ENCODE measurements around the gene PDILT.
"Not testable (repeated sequence)": the region's sequence is repeated elsewhere in the genome, so short reads cannot be mapped to it uniquely, and the experiment has no call there.

Gene PDILT

DNA sequence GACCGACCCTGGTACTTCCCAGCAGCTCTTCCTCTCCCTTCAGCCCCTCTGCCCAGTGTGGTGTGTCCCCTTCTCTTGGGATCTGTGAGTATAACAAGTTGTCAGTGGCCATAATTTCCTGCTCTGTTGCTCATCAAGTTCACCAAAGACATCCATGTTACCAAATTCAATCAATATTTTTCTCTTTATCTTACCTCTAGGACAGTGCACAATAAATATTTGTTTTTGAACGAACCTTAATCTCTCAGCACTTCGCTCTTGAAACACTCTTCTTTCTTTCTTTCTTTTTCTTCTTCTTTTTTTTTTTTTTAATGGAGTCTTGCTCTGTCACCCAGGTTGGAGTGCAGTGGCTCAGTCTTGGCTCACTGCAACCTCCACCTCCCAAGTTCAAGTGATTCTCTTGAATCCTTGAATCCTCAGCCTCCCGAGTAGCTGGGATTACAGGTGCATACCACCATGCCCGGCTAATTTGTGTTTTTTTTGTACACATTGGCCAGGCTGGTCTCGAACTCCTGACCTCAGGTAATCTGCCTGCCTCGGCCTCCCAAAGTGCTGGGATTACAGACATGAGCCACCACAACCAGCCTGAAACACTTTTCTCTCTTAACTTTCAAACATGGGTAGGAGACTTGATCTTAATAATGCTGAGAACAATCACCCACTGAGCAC, 49.3 kb downstream of the PDILT start:
- no peak for DNase-seq

DNA sequence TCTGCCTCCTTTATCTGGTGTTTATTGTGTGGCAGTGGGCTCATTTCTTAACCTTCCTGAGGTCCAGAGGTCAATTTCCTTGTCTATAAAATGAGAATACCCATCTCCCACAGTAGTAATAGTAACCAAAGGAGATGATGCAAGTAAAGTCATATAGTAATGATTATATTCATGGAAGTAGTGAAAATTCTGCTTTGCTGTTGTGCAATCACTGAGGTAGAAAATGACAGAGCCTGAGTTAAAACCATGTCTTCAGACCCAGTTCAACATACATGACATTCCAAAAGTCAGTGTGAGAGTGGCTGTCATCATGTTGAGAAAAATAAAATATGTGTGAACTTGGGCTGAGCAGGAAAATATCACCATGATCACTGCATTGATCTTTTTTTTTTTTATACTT, 51.2 kb downstream of the PDILT start:
- DNase-seq: no peak

DNA sequence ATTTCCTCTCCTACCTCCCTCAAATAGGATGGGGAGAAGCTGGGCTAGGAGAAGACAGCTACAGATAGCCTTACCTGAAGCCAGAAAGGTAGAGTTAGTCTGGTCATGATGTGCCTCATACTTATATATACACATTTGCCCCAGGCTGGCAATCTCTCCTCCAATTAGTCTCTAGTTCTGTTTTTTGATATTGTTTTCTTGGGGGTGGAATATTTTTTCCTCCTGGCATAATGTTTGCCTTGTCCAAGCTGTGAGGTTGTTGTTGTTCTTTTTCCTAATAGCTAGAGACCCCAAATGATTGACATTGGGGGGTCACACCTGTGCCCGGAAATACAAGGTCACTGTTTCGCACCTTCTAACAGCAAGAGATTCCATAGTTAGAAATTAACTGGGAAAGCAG, 51.9 kb downstream of the PDILT start, which contains the start of gene UMOD:
TSS of gene UMOD (minus strand) at position 101 of the 400 bp plus-strand sequence. CDS start 1,978 bp downstream, outside the sequence.
- DNase-seq: no peak

DNA sequence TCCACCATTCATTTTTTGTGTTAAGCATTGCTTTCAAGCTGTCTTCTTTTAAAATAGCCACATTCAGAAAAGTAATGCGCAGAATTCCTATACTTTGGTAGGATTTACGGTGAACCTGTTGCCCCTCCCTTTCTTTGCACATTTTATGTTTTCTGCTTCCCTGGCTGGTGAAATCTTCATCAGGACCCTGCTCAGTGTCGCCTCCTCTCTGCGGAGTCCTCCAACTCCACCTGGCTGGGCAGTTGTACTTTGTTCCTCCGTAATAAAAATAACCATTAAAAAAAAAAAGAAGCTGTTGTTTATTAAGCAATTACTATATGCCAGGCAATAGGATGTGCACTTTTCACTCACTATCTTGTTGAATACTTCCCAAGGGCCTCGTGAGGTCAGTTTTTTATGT, 54.9 kb downstream of the PDILT start:
- no peak for DNase-seq

DNA sequence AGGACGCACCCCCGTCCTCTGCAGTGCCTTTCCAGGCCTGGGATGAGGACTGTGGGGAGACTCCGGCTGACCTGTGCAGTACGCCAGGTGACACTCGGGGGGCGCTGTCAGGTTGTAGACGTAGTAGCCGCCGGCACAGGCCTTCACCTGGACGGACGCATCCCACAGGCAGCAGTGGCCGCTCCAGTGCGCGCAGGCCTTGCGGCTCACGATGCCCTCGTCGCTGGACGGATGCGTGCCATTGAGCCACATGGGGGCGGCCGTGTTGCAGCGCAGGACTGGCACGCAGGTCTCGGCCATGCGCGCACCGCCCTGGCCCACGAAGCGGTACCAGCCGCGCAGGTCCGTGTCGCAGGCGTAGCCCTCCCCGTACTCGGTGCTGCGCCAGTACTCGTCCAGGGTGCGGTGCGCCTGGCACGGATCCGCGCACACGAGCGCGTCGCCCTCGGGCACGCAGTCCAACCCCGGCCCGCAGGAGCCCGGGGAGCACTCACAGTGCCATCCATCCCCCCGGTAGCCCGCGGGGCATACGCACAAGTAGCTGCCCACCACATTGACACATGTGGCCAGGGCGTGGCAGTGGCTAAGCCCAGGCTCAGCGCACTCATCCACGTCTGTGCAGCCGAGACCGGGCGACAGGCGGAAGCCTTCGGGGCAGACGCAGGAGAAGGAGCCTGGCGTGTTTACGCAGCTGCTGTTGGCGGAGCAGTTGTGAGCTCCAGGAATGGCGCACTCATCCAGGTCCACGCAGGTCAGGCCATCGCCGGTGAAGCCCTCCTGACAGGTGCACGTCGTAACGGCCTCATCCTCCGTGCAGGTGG, 56.0 kb downstream of the PDILT start:
- DNase-seq: no peak

DNA sequence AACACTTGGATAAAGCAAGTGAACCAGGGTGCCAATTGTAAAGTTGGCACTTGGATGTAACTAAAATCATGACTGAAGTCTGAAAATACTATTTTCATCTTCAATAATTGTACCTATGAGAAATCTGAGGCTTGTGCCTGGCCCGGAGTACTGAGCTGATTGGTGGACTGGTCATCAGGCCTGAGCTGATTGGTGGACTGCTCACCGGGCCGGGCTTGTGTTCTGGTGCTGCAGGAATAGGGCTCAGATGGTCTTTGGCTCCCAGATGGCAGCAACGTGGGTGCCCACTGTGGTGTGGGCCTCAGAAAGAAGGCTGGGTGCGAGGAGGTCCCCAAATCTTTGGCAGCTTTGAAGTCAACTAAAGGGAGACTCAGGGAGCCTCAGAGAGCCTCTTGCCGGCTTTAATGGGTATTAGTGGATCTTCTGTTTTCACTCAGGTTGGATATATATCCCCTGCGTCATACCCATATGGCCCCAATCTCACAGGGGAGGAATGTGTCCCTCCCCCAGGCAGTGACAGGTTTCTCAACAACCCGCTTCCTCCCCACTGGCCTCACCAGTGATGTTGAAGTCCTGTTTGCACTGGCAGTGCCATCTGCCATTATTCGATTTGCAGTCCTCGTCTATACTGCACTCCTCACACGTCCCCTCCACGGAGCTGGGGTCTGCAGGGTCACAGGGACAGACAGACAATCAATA, 56.7 kb downstream of the PDILT start:
- DNase-seq: no peak

DNA sequence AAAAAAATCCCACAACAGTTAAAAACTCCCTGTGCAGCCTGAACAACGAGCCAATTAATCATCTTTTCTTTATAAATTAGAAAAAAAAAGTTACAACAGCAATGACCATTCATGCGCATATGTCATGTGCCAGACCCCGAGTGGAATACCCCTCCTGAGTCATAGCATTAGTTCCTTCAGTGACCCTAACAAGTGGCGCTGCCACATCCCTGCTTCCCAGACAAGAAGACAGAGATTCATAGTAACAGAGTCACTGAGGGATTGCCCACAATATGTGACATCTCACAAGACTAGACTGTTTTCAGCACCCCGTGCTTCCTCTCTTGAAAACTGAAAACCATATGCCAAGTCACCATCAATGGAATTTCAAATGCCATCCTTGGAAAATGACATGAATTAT, 59.9 kb downstream of the PDILT start:
- no peak for DNase-seq

DNA sequence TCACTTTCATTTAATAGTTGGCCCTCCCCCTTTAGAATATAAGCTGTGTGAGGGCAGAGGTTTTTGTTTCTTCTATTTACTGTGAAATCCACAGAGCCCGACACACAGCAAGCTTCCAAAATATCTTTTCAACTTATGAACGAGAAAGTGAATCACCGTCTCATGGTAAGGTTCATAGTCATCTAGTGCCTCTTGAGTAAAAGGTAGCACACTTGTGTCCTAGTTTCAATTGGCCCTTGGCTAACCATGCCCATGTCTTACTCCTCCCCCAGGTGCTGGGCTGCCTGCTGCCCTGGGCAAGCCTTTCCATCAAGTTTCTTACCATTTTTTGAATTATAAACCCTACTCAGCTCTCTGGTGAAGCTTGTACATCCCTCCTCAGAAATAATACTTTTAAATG, 64.8 kb downstream of the PDILT start:
- DNase-seq: no peak

DNA sequence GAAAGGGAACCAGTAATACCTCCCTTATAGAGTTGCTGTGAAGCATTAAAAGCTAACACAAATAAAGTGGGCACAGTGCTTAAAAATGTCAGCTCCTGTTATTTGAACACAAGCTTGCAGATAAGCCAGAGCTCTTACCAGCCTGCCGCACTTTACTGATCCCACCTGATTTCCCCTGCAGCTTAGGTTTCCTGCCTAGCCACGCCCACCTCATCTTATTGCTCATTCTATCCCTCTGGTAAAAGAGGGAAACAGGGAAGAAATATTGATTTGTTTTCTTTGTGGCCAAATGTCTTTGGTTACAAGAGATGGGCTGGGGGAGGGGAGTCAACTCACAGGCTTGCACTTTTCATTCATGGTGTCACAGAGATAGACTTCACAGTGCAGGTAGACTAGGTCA, 67.6 kb downstream of the PDILT start:
- DNase-seq: no peak

DNA sequence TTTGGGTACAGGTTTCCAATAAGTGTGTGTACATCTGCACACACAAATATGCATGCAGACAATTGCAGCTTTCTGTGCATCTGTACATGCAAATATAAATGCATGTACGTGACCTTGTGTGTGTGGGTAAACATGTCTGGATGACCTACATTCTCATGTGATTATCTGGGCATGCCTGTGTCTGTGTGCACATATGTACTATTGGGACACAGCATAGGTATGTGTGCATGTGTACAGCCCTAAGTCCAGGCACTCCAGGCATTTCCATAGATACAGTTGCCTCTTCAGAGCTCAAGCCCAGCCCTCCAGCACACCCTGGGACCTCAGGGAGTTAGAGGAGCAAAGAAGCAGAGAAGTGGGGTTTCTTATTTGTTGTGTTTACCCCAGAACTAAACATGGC, 70.1 kb downstream of the PDILT start:
- no peak for DNase-seq

DNA sequence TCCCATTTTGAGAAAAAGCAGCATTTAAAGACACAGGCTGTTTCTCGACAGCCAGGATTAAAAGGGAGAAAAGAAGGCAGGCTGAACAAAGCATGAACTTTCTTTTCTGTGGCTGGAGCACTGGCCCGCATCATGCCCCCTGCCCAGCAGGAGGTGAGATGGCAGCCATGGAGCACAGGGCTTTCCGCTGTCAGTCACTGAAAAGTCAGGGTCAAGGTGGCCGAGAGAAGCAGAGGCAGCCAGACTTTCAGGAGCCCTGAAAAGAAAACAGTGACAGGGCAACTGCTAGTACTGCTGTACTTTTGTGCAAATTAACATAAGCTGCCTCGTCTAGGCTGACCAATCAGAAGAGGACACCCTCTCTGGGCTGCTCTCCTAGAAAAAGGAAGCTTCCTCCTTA, 71.4 kb downstream of the PDILT start:
- no peak for DNase-seq

DNA sequence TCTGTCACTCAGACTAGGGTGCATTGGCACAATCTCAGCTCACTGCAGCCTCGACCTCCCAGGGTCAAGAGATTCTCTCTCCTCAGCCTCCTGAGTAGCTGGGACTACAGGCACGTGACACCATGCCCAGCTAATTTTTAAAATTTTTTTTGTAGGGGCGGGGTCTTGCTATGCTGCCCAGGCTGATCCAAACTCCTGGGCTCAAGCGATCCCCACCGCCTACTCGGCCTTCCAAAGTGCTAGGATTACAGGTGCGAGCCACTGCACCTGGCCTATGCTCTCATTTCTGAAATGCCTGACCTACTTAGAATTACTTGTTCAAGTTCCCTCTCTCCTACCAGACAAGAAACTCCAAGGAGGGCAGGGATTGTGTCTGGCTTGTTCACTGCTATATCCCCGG, 72.1 kb downstream of the PDILT start:
- no peak for DNase-seq

DNA sequence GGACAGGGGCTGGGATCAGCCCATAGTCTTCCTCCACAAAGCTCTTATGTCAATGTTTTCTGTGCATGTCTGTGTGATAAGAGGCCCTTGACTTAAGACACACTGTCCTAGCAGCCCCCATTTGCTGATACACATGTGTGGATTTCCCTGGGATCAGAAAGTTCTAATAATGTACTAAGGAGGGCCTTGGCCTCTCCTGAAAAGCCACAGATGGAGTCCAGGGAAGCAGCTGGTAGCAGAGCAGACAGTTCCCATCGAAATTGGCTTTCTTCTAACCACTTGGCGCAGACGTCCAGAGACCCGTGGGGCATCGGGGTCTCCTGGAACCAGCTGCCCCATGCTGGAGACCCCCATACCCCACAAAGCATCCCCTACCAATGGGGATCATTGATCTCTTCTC, 72.9 kb downstream of the PDILT start:
- DNase-seq: no peak

DNA sequence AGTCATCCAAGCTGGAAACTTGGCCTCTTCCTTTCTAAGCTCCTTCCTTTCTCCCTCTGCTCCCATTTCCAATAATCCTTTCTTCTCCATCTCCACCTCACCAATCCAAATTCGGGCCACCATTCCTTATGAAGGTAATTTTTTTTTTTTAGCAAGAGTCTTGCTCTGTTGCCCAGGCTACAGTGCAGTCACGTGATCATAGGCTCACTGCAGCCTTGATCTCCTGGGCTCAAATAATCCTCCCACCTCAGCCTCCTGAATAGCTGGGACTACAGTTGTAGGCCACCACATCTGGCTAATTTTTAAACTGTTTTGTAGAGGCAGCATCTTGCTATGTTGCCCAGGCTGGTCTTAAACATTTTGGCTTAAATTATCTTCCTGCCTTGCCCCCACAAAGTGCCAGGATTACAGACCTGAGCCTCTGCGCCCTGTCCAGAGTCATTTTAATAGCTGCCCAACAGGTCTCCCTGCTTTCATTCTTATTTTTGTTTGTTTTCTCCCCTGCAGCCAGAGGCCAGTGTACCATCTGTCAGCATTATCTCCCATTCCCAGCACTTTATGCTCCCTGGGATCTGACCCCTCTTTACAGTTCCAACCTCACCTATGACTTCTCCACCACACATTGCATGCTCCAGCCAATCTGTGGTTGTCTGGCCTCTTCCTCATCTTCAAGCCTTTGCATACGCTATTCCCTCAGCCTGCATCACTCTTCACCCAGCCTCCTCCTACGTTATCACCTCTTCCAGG, 75.0 kb downstream of the PDILT start:
- no peak for DNase-seq

DNA sequence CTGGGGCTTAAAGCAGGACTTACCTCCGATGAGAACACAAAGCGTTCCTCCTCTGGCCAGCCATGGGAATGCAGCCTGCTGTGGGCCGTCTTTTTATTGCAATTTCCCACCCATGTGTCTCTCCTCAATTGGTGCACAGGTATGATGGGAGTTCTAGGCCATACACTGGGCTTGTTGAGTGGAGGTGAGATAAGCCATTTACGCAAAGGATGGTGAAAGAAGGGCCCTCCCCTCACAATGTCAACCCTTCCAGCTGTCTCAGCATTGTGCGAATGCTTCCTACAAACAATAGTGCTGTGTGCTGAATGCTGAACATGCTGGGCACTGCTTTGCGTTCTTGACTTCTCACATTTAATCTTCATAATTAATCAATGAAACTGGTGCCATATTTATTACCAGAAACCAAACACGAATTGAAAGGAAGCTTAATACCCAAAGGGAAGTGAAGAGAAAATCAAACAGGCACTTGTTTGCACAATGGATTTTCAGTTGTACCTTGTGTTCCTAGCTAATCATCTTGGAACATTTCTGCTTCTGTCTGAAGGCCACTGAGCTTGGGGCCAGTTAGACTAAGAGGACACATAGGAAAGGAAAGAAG, 77.0 kb downstream of the PDILT start, which contains the start of gene GP2:
TSS of gene GP2 (minus strand) at position 70 of the 598 bp plus-strand sequence. CDS start 1,082 bp downstream, outside the sequence.
- DNase-seq: no peak

DNA sequence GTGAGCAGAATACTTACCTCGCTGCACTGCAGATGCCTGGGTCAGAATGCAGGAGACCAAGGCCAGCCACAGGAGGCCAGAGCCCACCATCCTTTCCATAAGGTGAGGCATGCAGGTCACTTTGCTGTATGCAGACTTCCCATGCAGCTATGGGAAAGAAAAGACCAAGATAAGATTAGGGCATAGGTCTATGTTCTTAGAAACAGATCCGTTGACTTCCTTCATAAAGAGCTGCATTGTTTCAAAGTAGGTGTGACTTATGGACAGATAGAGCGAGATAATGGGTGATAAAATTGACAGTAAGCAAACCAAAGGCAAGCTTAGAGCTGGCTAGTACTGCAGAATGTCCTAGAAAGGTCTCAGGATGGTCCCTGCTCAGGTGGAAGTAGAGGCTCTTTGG, 78.2 kb downstream of the PDILT start:
- no peak for DNase-seq

DNA sequence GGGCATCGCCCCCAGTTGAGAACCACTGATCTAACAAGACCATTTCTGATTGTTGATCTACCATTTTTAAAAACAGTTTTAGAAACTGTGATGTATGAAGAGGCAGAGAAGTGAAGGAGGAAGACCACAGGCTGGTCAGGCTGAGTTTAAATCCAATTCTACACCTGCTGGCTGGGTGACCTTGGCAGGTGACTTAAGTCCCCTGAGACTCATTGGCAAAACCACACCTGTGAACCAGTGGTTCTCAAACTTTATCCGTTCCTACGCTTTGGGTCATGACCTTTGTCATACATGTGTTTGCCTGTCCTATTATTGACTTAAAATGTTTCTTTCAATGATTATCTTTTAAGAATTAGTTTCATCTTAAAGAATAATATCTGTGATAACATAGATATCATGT, 79.5 kb downstream of the PDILT start:
- no peak for DNase-seq

DNA sequence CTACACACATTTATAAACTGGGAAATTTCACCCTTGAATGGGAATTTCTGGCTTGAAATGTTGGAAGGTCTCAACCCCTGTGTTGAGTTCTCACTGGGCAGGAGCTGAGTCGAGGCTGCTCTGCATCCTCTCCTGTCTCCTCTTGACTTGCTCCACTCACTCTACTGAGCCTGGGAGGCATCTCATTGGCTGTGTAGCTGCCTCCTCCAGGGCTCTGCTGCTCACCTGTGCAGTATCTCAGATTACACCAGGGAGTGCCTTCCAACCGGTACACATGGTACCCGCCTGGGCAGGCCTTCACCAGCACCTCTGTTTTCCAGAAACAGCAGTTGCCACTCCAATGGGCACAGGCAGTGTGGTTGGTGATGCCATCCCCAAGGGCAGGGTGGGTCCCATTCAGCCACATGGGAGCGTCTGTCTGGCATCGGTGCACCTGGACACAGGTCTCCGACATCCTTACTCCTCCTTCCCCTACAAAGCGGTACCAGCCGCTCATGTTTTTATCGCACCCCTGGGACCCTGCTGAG, 80.9 kb downstream of the PDILT start:
- DNase-seq: no peak

DNA sequence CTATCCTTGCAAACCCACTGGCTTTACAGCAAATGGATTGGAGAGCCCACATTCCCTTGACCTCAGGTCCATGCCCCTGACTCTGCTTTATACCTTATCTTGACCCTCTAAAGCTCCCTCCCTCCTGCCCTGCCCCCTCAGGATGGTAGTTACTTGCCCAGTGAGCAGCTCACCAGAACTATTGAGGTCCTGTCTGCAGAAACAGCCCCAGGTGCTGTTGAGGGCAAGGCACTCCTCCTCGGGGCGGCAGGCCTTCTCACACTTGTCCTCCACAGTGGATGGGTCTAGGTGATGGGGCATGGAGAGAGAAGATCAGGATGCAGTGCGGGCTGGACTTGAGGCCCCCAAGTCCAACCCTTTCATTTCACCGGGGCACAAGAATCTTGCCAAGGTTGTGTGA, 81.8 kb downstream of the PDILT start:
- no peak for DNase-seq

DNA sequence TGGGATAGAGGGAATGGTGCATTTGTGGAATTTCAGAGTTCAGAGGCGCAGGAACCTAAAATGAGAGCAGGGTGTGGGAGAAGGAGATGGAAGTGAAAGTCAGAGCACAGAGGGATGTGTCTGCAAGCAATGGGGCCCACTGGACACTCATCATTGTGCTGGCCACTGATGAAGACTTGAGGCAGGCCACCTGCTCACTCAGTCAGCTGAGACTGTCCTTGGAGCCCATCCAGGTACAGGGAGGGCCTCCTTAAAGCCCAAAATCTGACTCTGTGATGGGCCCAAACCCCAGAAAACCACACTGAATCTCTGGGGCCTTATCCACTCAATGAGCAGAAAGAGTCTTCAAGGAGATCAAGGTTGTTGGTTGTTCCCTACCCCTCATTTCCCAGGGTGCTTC, 82.9 kb downstream of the PDILT start:
- DNase-seq: no peak

DNA sequence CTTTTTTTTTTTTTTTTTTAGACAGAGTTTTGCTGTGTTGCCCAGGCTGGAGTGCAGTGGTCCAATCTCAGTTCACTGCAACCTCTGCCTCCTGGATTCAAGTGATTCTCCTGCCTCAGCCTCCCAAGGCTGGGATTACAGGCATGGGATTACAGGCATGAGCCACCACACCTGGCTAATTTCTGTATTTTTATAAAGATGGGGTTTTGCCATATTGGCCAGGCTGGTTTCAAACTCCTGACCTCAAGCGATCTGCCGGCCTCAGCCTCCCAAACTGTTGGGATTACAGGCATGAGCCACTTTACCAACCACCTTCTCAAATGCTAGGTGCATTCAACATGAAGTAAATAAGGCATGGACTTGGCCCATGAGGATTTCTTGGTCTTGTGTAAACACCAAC, 83.5 kb downstream of the PDILT start:
- not testable (repeated sequence) for DNase-seq

DNA sequence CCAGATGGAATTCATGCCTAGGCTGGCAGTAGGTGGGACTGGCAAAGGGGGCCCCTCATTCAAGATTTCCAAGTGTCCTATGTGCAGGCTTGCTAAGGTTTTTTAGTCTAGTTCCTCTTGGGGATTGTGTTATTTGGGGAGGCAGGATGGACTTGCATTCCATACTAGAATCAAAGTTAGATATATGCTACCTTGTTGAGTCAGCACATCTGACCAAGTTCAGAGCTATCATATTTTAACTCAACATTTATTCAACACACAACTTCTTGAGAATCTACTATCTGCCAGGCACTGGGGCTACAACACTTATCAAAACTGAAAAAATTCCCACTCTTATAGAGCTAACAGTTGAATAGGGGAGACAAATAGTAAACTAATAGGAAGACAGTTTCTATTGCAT, 83.9 kb downstream of the PDILT start:
- DNase-seq: no peak
